PC-3 (cell line): Measurements from ENCODE around the gene BIK. TPM values are rescaled to one million over a fixed set of nuclear protein-coding genes. Genes with fewer than 3 reads are reported as not detected.

Source experiments
- ATAC-seq: fragments of 200-7000 bp; cut with Tn5 transposase; 2 replicates; pipeline ENCODE4 v1.9.1; 2020; ENCODE audit warnings: mild to moderate bottlenecking, moderate library complexity
- BruUV-seq: library from RNA; stranded (reverse); fragments of 400-500 nt; replicated peaks from 2 replicates; lab custom pipeline; 2021; lab: Mats Ljungman, UMichigan
- CTCF ChIA-PET: fragments of 300-600 bp; sonication (Branson Sonifier 250); formaldehyde crosslinking; loops from one replicate; lab custom pipeline; 2022; ENCODE audit warnings: antibody characterized with exemption; lab: Charles Lee
- POLR2A ChIA-PET: fragments of 300-600 bp; sonication (Branson Sonifier 250); formaldehyde crosslinking; loops from one replicate; lab custom pipeline; 2022; ENCODE audit warnings: antibody characterized with exemption; ENCODE audit not compliant: unreplicated experiment; lab: Charles Lee
- DNase-seq: peaks from one replicate; pipeline ENCODE4 v3.0.0-alpha.2; 2015
- H2AFZ ChIP-seq: fragments of 300-600 bp; sonication (generic); 2 replicates; pipeline ENCODE4 v1.6.0; 2016; ENCODE audit warnings: antibody characterized with exemption, low read length
- H3F3A ChIP-seq: fragments of 300-600 bp; sonication (generic); one replicate; pipeline ENCODE4 v1.6.0; 2017; ENCODE audit warnings: antibody characterized with exemption, low read length, control low read depth, mild to moderate bottlenecking; ENCODE audit not compliant: unreplicated experiment
- H3K27ac ChIP-seq: fragments of 300-600 bp; sonication (generic); 2 replicates; pipeline ENCODE4 v1.5.1; 2016; ENCODE audit warnings: mild to moderate bottlenecking, low read length
- H3K27me3 ChIP-seq: fragments of 300-600 bp; sonication (generic); 2 replicates; pipeline ENCODE4 v1.6.1; 2016; ENCODE audit warnings: low read length, mixed read lengths
- H3K36me3 ChIP-seq: fragments of 300-600 bp; sonication (generic); 2 replicates; pipeline ENCODE4 v1.6.1; 2016; ENCODE audit warnings: low read depth, mixed run types, low read length, mixed read lengths
- H3K4me1 ChIP-seq: fragments of 300-600 bp; sonication (generic); 2 replicates; pipeline ENCODE4 v1.5.1; 2016; ENCODE audit warnings: low read length; ENCODE audit not compliant: insufficient read depth
- H3K4me2 ChIP-seq: fragments of 300-600 bp; sonication (generic); 2 replicates; pipeline ENCODE4 v1.6.0; 2016; ENCODE audit warnings: low read length
- H3K4me3 ChIP-seq: fragments of 300-600 bp; sonication (generic); 2 replicates; pipeline ENCODE4 v1.5.1; 2016; ENCODE audit warnings: mild to moderate bottlenecking, low read length, mixed read lengths
- H3K79me2 ChIP-seq: fragments of 300-600 bp; sonication (generic); 2 replicates; pipeline ENCODE4 v1.6.1; 2017; ENCODE audit warnings: low read length, mixed read lengths
- H3K9ac ChIP-seq: fragments of 300-600 bp; sonication (generic); 2 replicates; pipeline ENCODE4 v1.6.0; 2016; ENCODE audit warnings: mild to moderate bottlenecking, low read length
- H3K9me2 ChIP-seq: fragments of 300-600 bp; sonication (generic); replicated peaks from 2 replicates; pipeline ENCODE4 v1.6.1; 2016; ENCODE audit warnings: mixed run types, low read length, mixed read lengths
- H3K9me3 ChIP-seq: fragments of 300-600 bp; sonication (generic); 2 replicates; pipeline ENCODE4 v1.6.1; 2016; ENCODE audit warnings: low read length, mixed read lengths
- H4K20me1 ChIP-seq: fragments of 300-600 bp; sonication (generic); 2 replicates; pipeline ENCODE4 v1.6.1; 2016; ENCODE audit warnings: low read length, mixed read lengths
- EZH2 ChIP-seq: fragments of 300-600 bp; sonication (generic); IDR thresholded peaks from one replicate; pipeline ENCODE4 v1.6.1; 2017; ENCODE audit warnings: antibody characterized with exemption, mild to moderate bottlenecking, low read length; ENCODE audit not compliant: unreplicated experiment
- EZH2phosphoT487 ChIP-seq: fragments of 300-600 bp; sonication (generic); IDR thresholded peaks from 2 replicates; pipeline ENCODE4 v1.6.1; 2018; ENCODE audit warnings: mild to moderate bottlenecking, antibody characterized with exemption, low read length, borderline replicate concordance
- intact Hi-C: fragments of 100-400 bp; cut with micrococcal nuclease; formaldehyde crosslinking; loops from 2 replicates; pipeline ENCODE4 v1.9.0; 2023
- total RNA-seq: library from RNA; depleted of rRNA; stranded (reverse); fragments of >200 nt; gene quantifications from 2 replicates; pipeline ENCODE4 v1.2.3, GENCODE V29; 2014
- TF ChIP-seq, protein P1 (sequence below): fragments of 300-600 bp; sonication (generic); conservative IDR thresholded peaks from 2 replicates; pipeline ENCODE4 v1.5.1; 2017; ENCODE audit warnings: antibody characterized with exemption, low read depth, mild to moderate bottlenecking, low read length

The BIK gene
- total RNA-seq, 1 experiment from 2014 or later = 24.6 TPM

DNA sequence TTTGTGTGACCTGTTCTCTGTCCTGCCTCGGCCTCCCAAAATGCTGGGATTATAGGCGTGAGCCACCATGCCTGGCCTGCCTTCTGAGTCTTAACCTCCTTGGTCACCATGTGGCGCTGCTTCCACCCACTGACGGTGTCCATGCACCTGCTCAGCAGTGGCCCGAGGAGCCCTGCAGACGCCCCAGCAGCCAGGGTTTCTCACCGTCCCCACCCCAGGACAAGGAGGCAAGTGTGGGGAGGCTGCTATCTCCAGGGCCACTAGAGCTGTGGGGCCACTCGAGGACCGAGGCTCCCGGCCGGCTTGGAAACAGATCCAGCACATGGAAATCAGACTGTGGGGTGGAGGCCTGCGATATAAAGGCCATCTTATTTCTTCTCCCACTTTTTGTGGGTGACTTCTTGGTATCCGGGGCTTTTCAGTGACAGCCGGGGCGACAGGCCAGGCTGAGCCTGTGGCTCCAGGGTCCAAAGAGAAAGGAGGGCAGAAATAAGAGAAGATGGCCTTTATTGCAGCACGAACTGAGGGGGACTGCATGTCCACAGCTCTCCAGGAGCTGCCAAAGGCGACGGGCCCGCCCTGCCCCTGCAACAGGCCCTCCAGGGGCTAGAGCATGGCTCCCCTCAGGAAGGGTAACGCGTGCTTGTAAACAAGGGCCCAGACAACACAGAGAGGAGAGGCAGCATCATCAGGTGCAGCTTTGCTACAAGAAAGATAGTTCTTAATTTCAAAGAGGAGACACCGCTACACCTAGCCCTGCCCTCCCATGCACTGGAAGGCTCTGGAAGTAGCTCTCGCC, 55.8 kb downstream of the BIK start:
- H3K79me2 ChIP-seq = no peaks in the 10 kb centered on the region
- intact Hi-C loops = no loop called here
- H3K9me3 ChIP-seq = no peaks in the 10 kb centered on the region
- no peak overlapping the region for H3K9ac ChIP-seq
- DNase-seq (no peak), ATAC-seq (no peak)
- no peak overlapping the region for H3K4me3 ChIP-seq
- H2AFZ ChIP-seq = no peak overlapping the region
- no peaks in the 10 kb centered on the region for H3F3A ChIP-seq
- no peaks in the 10 kb centered on the region for H3K9me2 ChIP-seq
- no peak overlapping the region for H3K27ac ChIP-seq
- H4K20me1 ChIP-seq = no peaks in the 10 kb centered on the region
- H3K4me1 ChIP-seq = no peaks in the 10 kb centered on the region
- H3K4me2 ChIP-seq = no peak overlapping the region
- TF ChIP-seq, protein P1, sequence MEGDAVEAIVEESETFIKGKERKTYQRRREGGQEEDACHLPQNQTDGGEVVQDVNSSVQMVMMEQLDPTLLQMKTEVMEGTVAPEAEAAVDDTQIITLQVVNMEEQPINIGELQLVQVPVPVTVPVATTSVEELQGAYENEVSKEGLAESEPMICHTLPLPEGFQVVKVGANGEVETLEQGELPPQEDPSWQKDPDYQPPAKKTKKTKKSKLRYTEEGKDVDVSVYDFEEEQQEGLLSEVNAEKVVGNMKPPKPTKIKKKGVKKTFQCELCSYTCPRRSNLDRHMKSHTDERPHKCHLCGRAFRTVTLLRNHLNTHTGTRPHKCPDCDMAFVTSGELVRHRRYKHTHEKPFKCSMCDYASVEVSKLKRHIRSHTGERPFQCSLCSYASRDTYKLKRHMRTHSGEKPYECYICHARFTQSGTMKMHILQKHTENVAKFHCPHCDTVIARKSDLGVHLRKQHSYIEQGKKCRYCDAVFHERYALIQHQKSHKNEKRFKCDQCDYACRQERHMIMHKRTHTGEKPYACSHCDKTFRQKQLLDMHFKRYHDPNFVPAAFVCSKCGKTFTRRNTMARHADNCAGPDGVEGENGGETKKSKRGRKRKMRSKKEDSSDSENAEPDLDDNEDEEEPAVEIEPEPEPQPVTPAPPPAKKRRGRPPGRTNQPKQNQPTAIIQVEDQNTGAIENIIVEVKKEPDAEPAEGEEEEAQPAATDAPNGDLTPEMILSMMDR = no peak
- TF ChIP-seq EZH2 (no peak), EZH2phosphoT487 (no peak)
- BruUV-seq = no TSS peak
- H3K27me3 ChIP-seq = no peaks in the 10 kb centered on the region
- CTCF ChIA-PET = no interaction called here
- POLR2A ChIA-PET = interaction anchor here (0.6 kb wide), 1 partner anchor 58 kb away, joined by 12 read pairs; no protein-coding TSS in a partner anchor
- no peaks in the 10 kb centered on the region for H3K36me3 ChIP-seq

DNA sequence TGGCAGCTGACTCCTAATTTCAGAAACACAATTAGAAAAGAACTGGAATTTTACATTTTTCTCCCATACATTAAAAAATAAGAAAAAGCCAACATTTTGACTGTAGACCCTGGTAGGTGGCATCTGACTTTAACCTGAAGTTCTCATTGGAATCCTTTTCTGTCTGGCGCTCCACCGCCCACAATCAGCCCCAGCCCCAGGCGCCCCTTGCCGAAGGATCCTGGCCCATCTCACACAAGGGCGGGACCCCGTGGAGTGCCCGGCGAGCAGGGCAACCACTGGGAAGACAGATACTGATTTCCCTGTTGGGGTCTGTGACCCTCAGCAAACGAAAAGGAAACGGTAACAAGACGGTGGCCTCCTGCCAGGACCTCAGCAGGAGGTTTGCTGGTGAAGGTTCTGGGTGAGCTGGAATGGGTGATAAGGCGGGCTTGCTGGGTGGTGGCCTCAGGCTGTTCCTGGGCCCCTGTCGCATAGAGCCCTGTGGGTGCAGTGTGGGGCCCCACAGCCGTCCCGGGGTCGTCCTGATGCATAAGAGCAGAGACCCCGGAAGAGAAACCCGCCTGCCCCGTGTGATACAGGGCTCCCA, 56.5 kb downstream of the BIK start:
- Histone ChIP-seq H3K9me2 (no peaks in the 10 kb centered on the region), H3K4me3 (no peak overlapping the region), H2AFZ (no peak overlapping the region), H3K9ac (no peak overlapping the region), H3K4me1 (no peaks in the 10 kb centered on the region), H3K79me2 (no peaks in the 10 kb centered on the region), H4K20me1 (no peaks in the 10 kb centered on the region), H3K27me3 (no peaks in the 10 kb centered on the region), H3K4me2 (no peak overlapping the region), H3K9me3 (no peaks in the 10 kb centered on the region), H3K36me3 (no peaks in the 10 kb centered on the region), H3K27ac (no peak overlapping the region), H3F3A (no peaks in the 10 kb centered on the region)
- TF ChIP-seq EZH2 (no peak), EZH2phosphoT487 (no peak)
- TF ChIP-seq, protein P1 = no peak
- BruUV-seq = no TSS peak
- POLR2A ChIA-PET = no interaction called here
- DNase-seq = no peak
- intact Hi-C loops = no loop called here
- ATAC-seq = no peak
- CTCF ChIA-PET = no interaction called here
